GM19239 (cell line): ENCODE results near the gene ZNF222.

Source experiments
- DNase-seq: peaks from one replicate; pipeline ENCODE4 v3.0.0; 2011; ENCODE audit warnings: low spot score; ENCODE audit not compliant: insufficient read length
- FAIRE-seq: peaks from 2 replicates; lab custom pipeline; 2011; peaks lifted over from hg19 to GRCh38; lab: Jason Lieb, UNC

Gene ZNF222

DNA sequence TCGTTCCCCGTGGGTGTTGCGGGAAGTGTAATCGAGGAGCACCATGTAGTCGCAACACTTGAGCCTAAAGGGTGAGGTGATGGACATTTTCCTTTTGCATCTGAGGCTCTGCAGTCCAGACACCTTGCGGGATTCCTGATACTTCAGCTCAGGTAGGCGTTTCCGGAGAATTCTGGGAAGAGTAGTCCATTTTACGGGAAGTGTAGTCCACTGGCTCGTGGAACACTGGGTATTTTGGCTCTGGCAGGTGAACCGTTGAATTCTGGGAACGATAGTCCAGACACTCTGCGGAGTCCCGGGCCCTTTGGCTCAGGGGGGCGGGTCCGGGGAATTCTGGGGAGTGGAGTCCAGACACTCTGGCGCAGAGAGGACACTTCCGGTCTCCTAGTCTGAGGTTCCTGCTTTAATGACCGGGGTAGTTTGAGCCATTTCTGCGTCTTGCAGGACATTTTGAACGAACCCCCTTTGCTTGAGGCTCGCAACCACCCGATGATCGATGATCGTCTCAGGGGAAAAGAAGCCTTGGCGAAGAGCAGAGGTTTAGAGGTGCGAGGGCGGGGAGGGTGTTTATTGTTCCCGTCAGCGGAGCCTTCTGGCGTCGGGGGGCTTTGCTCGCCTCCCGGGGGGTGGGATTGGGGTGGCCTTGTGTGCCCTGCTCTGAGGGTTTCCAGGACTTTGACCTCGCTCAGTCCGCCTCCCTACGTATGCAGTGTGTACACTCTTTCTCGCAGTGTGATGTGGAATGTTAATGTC lies 26.6 kb downstream of the ZNF222 start, which contains the start of gene ZNF223:
Gene ZNF223, plus strand, starts transcription at position 387 of the 753 bp plus-strand sequence. CDS start 3,141 bp downstream, outside the sequence.
- FAIRE-seq (peak; percentile 63), DNase-seq (peak; percentile 35)

GRCh38 chr19:44055870-44056269 lies 30.7 kb downstream of the ZNF222 start:
- DNase-seq, result no peak
- FAIRE-seq, result no peak

DNA sequence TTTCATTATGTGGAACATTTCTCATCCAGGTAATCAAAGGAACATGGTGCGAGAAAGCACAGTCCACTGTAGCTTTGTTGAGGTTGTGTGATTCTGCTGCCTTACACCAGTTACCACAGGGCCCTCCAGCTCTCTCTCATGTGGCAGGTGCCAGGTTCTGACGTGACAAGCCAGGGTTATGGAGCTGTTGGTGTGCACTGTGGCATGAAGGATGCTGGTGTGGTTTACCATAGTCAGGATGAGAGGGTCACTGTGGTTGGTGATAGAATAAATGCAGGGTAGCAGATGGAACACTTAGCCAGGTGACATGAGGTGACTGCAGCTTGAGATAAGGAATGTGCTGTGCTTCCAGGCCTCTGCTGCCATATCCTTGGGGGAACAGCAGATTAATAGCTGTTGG lies 34.0 kb downstream of the ZNF222 start:
- no peak for DNase-seq
- no peak for FAIRE-seq

DNA sequence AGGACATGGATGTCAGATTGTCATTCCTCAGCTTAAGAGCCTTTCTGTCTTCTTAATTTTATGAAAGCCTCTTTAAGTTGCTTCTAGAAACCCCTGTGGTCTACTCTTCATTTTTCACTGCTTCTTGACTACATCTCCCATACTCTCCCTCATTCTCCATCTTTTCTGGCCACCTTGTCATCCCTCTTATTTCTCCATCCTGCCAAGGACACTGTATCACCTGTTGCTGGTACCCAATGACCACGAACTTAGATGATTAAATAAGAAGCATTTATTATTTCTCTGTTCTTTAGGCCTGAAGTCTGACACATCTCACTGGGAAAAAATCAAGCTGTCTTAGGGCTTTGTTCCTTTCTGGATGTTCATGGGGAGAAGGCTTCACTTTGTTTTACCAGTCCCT lies 35.9 kb downstream of the ZNF222 start:
- FAIRE-seq (no peak), DNase-seq (no peak)

DNA sequence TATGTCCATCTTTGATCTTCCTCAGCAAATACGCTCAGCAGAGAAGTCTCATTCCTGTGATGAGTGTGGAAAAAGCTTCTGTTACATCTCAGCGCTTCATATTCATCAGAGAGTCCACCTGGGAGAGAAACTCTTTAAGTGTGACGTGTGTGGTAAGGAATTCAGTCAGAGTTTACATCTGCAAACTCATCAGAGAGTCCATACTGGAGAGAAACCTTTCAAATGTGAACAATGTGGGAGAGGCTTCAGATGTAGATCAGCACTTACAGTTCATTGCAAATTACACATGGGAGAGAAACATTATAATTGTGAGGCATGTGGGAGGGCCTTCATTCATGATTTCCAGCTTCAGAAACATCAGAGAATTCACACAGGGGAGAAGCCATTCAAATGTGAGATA lies 41.1 kb downstream of the ZNF222 start:
- DNase-seq, result no peak
- FAIRE-seq, result no peak

DNA sequence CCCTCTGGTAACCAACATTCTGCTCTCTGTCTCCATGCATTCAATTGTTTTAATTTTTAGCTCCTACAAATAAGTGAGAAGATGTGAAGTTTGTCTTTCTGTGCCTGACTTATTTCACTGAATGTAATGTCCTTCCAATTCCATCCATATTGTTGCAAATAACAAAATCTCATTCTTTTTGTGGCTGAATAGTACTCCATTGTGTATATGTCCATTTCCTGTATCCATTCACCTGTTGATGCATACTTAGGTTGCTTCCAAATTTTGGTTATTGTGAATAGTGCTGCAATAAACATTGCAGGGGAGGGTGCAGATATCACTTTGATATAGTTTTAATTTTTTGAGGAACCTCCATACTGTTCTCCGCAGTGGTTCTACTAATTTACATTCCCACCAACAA lies 44.2 kb downstream of the ZNF222 start:
- DNase-seq, result no peak
- no peak for FAIRE-seq

DNA sequence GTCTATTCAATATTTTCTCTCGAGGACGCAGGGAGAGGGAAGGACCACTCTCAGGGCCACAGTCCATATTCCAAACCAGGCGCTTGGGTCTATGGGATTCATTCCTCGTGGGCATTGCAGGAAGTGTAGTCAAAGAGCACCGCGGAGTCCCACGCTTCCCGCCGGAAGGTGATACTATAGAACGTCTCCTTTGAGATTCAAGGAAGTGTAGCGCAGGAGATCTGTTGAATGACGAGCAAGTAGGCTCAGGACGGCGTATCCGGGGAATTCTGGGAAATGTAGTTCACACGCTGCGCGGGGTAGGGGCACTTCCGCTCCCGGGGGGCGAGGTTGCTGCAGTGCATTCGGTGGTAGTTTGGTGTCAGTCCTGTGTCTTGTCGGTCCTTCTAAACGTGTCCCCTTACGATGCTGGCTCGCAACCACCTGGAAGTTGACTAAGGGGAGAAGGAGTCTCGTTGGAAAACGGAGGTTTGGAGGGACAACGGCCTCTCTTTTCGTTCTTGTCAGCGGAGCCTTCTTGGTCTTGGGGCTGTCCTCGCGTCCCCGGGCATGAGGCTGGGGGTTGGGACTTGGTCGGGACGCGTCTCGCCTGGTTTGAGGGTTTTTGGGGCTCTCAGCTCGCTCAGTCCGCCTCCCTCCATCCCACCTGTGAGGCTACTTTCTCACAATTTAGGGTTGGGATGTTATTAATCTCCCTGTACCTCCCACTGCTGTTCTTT lies 46.8 kb downstream of the ZNF222 start, which contains the start of gene ZNF284:
Gene ZNF284, plus strand, starts transcription at position 336 of the 719 bp plus-strand sequence. CDS start 4,231 bp downstream, outside the sequence.
- peak; percentile 92 for FAIRE-seq

DNA sequence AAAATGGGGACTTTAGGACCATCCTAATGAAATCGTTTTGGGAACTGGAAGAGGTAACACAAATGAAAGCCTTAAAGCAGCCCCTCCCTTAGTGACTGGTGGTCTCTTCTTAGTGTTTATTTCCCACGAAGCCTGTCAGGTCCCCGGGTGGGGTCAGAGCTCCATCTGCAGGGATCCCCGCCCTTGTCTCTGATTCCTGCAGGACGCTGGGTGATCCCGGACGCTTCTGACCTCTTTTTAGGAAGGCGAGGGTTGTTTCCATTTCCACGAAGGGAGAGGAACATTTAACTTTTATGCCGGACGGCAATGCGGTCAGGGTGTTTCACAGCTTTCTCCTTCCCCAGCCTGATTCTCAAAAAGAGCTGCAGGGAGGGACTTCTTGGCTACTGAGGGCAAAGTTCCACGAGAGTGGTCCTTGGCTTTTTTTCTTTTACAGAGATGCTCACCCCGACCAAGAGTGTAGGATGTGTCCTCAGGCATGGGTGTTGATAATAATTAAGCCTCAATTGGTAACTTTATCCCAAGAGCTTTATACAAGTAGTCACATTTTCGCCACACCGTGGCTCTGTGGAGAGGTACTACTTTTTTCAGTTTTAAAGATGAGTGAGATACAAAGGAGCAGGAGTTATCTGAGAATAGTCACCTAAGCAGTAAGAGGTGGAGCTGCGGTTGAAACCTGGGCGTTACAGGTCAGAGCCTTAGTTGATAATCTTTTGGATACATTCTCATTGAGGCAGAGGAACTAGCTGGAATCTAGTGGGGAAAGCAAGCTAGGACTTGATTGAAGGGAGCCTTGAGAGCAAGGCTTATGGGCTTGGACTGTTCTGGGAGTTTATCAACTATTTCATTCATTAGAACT lies 47.6 kb downstream of the ZNF222 start:
- FAIRE-seq (no peak), DNase-seq (no peak)

More for the DNA sequence above, 46.8 kb downstream of the ZNF222 start, which contains the start of gene ZNF284:
- DNase-seq, result peak; percentile 80

DNA sequence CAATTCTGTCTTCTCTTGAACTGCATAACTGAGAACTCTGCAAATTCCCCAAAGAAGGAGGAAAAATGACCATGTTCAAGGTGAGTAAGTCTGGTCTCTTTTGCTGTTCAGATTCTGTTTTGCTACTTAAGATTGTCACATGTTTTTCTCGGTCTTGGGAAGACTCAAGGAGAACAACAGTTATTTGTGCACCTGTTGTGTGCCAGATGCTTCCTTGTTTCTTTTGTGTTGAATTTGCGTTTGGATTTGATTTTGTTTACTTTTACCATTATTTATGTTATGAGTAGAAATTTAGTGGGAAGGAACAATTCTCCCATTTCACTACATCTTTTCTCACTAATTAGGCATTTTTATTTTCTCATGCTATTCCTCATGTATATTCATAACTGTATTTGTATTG lies 51.1 kb downstream of the ZNF222 start:
- DNase-seq, result no peak
- FAIRE-seq, result no peak
